ENCODE results near the gene DNAI4.
"Not testable (repeated sequence)": the region's sequence is repeated elsewhere in the genome, so short reads cannot be mapped to it uniquely, and the experiment has no call there.

Gene DNAI4

DNA sequence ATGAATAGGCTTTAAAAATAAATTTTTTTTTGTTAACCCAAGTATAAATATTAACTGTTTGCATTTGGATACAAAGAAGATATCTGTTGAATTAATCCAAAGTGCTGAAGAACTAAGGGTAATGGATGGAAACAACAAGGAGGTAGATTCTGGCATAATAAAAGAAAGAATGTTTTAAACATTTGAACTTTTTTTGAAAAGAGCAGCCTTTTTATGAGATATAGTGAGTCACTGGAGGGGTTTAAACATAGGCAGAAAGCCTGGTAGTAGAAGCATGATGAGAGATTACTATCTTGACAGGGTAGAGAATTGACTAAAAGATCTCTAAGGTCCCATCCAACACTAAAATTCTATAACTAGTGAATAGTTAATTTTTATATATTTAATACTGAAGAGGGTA lies 2.9 kb upstream of the DNAI4 start:
- TF ChIP-seq TAF1 (IDR thresholded peaks at IDR 0.05; ENCODE audit: borderline replicate concordance, low read depth, low read length) (no peak), POLR2AphosphoS5 (IDR thresholded peaks at IDR 0.05; ENCODE audit: low read depth, low read length) (no peak), POLR2A (IDR thresholded peaks at IDR 0.05; ENCODE audit: low read depth, low read length) (no peak)
- DNase-seq (ENCODE audit: insufficient read length), result no peak
- FAIRE-seq, result no peak

DNA sequence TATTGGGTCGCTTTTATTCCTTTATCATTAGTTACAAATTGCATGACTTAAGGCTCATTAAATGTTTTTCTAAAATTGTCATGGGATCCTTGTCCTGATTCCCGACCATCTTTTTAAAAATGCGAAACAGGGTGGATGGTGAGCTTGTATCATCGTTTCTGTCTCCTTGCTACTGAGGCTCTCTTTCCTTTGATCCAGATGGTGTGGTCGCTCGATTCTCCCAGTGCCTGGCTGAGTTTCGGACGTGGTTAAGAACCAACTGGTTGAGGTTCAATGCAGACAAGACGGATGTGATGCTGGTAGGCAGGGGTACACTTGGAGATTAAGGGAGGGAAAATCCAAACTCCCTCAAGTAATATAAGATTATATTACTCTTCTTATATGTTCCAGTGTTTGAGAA lies 1.3 kb upstream of the DNAI4 start:
- DNase-seq (ENCODE audit: insufficient read length), result no peak

DNA sequence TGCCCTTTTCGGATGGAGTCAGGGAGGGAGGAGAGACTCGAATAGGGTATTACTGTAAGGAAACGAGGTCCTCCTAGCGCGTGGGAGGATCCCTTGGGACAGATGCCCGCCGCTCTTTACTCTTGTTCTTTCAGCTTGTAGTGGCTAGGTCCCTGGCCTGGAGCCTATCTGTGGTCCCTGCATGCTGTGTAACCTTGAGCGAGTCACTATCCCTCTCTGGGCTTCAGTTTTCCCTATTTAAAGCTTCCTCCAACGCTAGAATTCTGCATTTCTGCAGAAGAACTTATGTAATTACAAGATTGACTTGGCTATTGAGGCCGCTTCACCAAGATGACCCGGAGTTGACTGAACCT lies 878 bp upstream of the DNAI4 start:
- FAIRE-seq, result no peak
- no peak for DNase-seq (ENCODE audit: insufficient read length)
- TF ChIP-seq TAF1 (IDR thresholded peaks at IDR 0.05; ENCODE audit: borderline replicate concordance, low read depth, low read length), result no peak
- no peak for TF ChIP-seq POLR2A (IDR thresholded peaks at IDR 0.05; ENCODE audit: low read depth, low read length)
- TF ChIP-seq POLR2AphosphoS5 (IDR thresholded peaks at IDR 0.05; ENCODE audit: low read depth, low read length), result no peak

More for the DNA sequence above, 1.3 kb upstream of the DNAI4 start:
- no peak for TF ChIP-seq POLR2AphosphoS5 (IDR thresholded peaks at IDR 0.05; ENCODE audit: low read depth, low read length)
- no peak for TF ChIP-seq TAF1 (IDR thresholded peaks at IDR 0.05; ENCODE audit: borderline replicate concordance, low read depth, low read length)
- TF ChIP-seq POLR2A (IDR thresholded peaks at IDR 0.05; ENCODE audit: low read depth, low read length), result no peak
- no peak for FAIRE-seq

DNA sequence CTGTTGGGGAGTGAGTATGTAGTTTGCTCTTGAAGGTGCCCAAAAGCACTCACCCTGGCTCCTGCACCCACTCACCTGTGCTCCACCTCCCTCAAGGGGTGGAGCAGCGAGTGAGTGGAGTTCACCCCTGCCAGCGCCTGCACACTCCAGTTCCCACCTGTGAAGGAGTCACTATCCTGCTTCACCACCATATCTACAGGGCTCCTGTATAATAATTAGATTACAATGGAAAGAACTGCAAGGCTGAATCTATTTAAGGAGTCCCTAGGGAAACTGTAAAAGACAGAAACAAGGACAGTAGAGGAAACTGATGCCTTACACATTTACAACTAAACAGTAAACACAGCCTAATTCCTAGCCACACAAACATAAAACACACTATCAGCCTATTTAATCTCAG lies 4.1 kb downstream of the DNAI4 start:
- FAIRE-seq, result no peak
- TF ChIP-seq POLR2A (IDR thresholded peaks at IDR 0.05; ENCODE audit: low read depth, low read length) (no peak), TAF1 (IDR thresholded peaks at IDR 0.05; ENCODE audit: borderline replicate concordance, low read depth, low read length) (no peak), POLR2AphosphoS5 (IDR thresholded peaks at IDR 0.05; ENCODE audit: low read depth, low read length) (no peak)
- no peak for DNase-seq (ENCODE audit: insufficient read length)

DNA sequence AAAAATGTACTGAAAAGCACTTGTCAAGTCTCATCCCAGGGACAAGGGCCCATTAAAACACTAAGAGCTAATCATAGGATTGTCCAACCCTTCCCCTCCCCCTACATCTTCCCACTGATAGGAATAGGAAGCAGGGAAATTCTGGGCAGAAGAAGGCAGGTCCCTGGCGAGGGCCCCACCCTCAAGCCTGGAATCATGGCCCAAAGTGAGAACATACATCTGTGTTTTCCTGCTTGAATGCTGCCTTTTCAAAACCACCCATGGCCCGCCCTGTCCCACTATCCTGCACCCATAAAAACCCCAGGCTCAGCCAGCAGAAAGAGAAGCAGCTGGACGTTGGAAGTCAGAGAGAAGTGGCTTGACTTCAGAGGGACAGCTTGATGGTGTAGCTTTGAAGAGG lies 4.8 kb downstream of the DNAI4 start:
- FAIRE-seq (no peak), DNase-seq (ENCODE audit: insufficient read length) (no peak)
- TF ChIP-seq TAF1 (IDR thresholded peaks at IDR 0.05; ENCODE audit: borderline replicate concordance, low read depth, low read length) (no peak), POLR2AphosphoS5 (IDR thresholded peaks at IDR 0.05; ENCODE audit: low read depth, low read length) (no peak), POLR2A (IDR thresholded peaks at IDR 0.05; ENCODE audit: low read depth, low read length) (no peak)

DNA sequence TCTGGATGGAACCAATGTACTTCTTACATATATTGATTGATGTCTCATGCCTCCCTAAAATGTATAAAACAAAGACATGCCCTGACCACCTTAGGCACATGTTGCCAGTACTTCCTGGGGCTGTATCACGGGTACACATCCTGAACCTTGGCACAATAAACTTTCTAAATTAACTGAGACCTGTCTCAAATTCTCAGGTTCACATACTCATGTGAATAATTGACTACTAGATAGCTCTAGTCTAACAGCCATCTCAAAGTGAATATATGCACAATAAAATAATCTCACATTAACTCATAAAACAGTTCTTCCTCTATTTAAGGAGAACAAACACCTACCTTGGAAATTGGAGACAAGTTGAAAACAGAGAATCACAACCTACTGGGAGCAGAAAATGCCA lies 5.6 kb downstream of the DNAI4 start:
- TF ChIP-seq TAF1 (IDR thresholded peaks at IDR 0.05; ENCODE audit: borderline replicate concordance, low read depth, low read length), result no peak
- no peak for FAIRE-seq

DNA sequence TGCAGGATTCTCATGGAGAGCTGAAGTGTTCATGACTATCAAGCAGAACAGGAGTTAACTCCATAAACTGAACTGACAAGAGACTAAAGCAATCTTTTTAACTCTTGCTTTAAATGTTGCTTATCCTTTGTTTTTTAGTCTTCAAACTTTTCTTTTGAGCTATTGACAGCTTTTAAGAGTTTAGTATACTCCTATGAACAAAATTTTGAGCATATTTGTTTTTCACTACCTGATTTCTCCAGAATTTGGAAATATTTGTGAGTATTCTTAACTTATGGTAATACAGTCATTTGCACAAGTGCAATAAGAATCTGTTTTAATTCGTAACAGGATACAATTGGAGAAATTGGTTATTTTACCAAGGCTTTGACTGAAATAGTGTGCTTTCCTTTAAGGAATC lies 7.2 kb downstream of the DNAI4 start:
- DNase-seq (ENCODE audit: insufficient read length), result no peak
- FAIRE-seq, result no peak
- TF ChIP-seq POLR2A (IDR thresholded peaks at IDR 0.05; ENCODE audit: low read depth, low read length) (no peak), POLR2AphosphoS5 (IDR thresholded peaks at IDR 0.05; ENCODE audit: low read depth, low read length) (no peak), TAF1 (IDR thresholded peaks at IDR 0.05; ENCODE audit: borderline replicate concordance, low read depth, low read length) (no peak)

More for the DNA sequence above, 5.6 kb downstream of the DNAI4 start:
- DNase-seq (ENCODE audit: insufficient read length), result no peak

DNA sequence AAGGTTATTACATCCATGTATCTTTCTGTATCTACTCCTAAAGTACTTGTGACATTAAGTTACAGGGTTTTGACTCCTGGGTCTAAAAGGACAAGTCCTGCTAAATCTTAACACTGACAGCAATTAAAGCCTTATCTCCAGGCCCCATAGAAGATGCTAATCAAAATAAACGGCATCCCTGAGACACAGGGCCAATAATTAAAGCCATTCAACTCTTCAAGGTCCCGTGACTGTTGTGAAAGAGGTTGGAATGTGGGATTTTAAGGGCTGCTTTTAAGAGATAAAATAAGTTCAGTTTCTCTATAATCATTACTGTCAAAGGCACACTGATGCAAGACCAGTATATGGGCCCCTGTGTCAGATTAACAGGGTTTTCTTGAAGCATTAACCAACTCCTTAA lies 8.3 kb downstream of the DNAI4 start:
- DNase-seq (ENCODE audit: insufficient read length) (no peak), FAIRE-seq (no peak)
- TF ChIP-seq POLR2AphosphoS5 (IDR thresholded peaks at IDR 0.05; ENCODE audit: low read depth, low read length) (no peak), TAF1 (IDR thresholded peaks at IDR 0.05; ENCODE audit: borderline replicate concordance, low read depth, low read length) (no peak), POLR2A (IDR thresholded peaks at IDR 0.05; ENCODE audit: low read depth, low read length) (no peak)

DNA sequence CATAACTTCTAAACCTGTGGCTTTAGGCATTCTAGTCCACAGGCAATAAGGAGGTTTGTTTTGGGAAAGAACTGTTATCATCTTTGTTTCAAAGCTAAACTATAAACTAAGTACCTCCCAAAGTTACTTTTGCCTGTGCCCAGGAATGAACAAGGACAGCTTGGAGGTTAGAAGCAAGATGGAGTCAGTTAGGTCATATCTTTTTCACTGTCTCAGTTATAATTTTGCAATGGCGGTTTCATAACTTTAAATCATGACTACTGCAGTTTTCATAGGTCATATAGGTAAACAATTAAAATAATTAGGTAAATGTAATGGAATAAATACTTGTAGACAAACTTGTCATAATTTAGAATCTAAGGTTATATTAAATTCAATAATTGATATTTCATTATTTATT lies 9.5 kb downstream of the DNAI4 start:
- not testable (repeated sequence) for FAIRE-seq

DNA sequence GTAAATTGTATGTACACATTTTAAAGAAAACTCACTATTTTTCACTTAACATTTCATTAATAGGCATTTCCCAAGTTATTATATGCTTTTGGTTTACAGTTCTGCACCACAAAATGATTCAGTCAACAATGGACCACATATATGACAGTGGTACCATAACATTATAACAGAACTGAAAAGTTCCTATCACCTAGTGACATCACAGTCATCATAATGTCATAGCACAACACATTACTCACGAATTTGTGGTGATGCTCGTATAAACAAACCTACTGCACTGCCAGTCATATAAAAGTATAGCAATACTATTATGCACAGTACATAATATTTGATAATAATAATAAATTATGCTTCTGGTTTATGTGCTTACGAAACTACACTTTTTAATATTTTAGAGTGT lies 30.9 kb downstream of the DNAI4 start:
- DNase-seq (ENCODE audit: insufficient read length) (no peak), FAIRE-seq (no peak)
- TF ChIP-seq POLR2AphosphoS5 (IDR thresholded peaks at IDR 0.05; ENCODE audit: low read depth, low read length), result no peak

More for the DNA sequence above, 9.5 kb downstream of the DNAI4 start:
- not testable (repeated sequence) for DNase-seq (ENCODE audit: insufficient read length)

DNA sequence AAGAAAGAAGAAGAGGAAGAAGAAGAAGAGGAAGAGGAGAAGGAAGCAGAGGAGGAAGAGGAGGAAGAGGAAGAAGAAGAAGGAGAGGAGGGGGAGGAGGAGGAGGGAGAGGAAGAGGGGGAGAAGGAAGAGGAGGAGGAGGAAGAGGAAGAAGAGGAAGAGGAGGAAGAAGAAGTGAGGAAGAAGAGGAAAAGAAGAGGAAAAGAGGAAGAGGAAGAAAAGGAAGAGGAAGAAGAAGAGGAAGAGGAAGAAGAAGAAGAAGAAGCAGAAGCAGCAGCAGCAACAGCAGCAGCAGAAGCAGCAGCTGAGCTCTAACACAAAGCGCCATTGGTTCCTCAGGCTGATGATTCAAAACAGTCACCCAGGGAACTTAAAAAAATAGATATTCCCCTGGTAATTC lies 34.0 kb downstream of the DNAI4 start:
- no peak for FAIRE-seq
- no peak for TF ChIP-seq TAF1 (IDR thresholded peaks at IDR 0.05; ENCODE audit: borderline replicate concordance, low read depth, low read length)
- no peak for TF ChIP-seq POLR2A (IDR thresholded peaks at IDR 0.05; ENCODE audit: low read depth, low read length)
- no peak for TF ChIP-seq POLR2AphosphoS5 (IDR thresholded peaks at IDR 0.05; ENCODE audit: low read depth, low read length)
- no peak for DNase-seq (ENCODE audit: insufficient read length)

DNA sequence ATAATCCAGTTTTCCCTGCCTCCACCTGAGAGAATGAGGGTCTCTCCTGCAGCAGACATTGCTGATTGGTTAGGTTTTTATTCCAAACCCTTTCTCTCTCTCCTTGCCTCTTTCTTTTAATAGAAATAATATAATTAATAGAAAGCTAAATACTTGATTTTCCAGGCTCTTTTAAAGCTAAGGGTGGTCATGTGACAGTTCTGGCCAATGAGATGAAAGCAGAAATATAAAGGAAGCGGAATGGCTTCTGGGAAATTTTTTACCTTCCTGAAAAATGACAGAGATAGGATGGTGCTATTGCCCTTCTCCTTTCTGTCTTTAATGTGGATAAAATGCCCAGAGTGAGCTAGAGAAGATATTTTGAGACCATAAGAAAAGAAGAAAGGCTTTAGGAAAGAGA lies 35.6 kb downstream of the DNAI4 start:
- FAIRE-seq, result no peak
- no peak for DNase-seq (ENCODE audit: insufficient read length)
- TF ChIP-seq POLR2AphosphoS5 (IDR thresholded peaks at IDR 0.05; ENCODE audit: low read depth, low read length) (no peak), POLR2A (IDR thresholded peaks at IDR 0.05; ENCODE audit: low read depth, low read length) (no peak), TAF1 (IDR thresholded peaks at IDR 0.05; ENCODE audit: borderline replicate concordance, low read depth, low read length) (no peak)

DNA sequence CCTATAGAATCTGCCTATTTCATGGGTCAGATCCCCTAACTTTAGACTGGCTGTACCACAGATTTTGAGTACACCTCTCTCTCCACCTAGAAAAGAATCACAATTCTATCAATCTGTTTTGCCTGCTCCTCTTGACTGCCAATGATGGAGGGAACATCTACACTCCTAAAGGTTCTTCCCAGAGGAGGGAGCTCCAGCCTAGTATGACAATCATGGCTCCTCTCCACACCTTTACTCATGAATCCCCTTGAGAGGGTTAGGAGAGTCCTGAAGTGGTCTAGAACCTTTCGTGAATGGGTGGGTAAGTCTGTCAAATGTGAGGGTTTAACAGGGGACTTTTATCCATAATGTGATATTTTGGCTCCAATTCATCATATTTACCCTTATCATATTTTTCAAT lies 48.0 kb downstream of the DNAI4 start:
- FAIRE-seq (no peak), DNase-seq (ENCODE audit: insufficient read length) (no peak)
- TF ChIP-seq POLR2AphosphoS5 (IDR thresholded peaks at IDR 0.05; ENCODE audit: low read depth, low read length) (no peak), POLR2A (IDR thresholded peaks at IDR 0.05; ENCODE audit: low read depth, low read length) (no peak), TAF1 (IDR thresholded peaks at IDR 0.05; ENCODE audit: borderline replicate concordance, low read depth, low read length) (no peak)

Measured in GM12892 (cell line).